Measurements from ENCODE around the gene AMTN. TPM values are rescaled to one million over a fixed set of nuclear protein-coding genes. Genes with fewer than 3 reads are reported as not detected.
"Not testable (repeated sequence)": the region's sequence is repeated elsewhere in the genome, so short reads cannot be mapped to it uniquely, and the experiment has no call there.

Gene AMTN
- total and polyA plus RNA-seq, 12 donors = not detected

GRCh38 chr4:70530997-70531396, 12.6 kb downstream of the AMTN start:
- intact Hi-C loops (cut with DNase I) = no loop called here
- Histone ChIP-seq H3K9me3 (no peaks in the 10 kb centered on the region), H3K27ac (no peak overlapping the region), H3K36me3 (no peaks in the 10 kb centered on the region), H3K4me3 (no peak overlapping the region), H3K27me3 (peaks cover 0 to 4% (median 0%) of the 10 kb centered on the region in 7 donors), H3K4me1 (no peaks in the 10 kb centered on the region)
- TF ChIP-seq CTCF (IDR thresholded peaks at IDR 0.05) = no peak
- no peak for ATAC-seq
- no peak for DNase-seq
- WGBS, 2 donors = 57 to 59% methylated on average over 5 of the region's 5 CpGs

GRCh38 chr4:70531981-70532380, 13.6 kb downstream of the AMTN start:
- H3K4me3 ChIP-seq = no peak overlapping the region
- no peak overlapping the region for H3K27ac ChIP-seq
- TF ChIP-seq CTCF (IDR thresholded peaks at IDR 0.05) = peak in 1 of 9 donors; percentile 13
- H3K27me3 ChIP-seq = peaks cover 0 to 4% (median 0%) of the 10 kb centered on the region in 7 donors
- no peak for ATAC-seq
- no peak for DNase-seq
- H3K9me3 ChIP-seq = no peaks in the 10 kb centered on the region
- WGBS, 2 donors = 55 to 73% methylated on average over 2 of the region's 2 CpGs
- no peaks in the 10 kb centered on the region for H3K4me1 ChIP-seq
- no peaks in the 10 kb centered on the region for H3K36me3 ChIP-seq
- intact Hi-C loops (cut with DNase I) = no loop called here

- intact Hi-C loops (cut with DNase I) = no loop called here
- 74 to 83% methylated on average over 2 of the region's 2 CpGs for WGBS, 2 donors
- Histone ChIP-seq H3K4me1 (no peaks in the 10 kb centered on the region), H3K27ac (no peak overlapping the region), H3K36me3 (no peaks in the 10 kb centered on the region), H3K4me3 (no peak overlapping the region), H3K9me3 (no peaks in the 10 kb centered on the region), H3K27me3 (peaks cover 0 to 4% (median 0%) of the 10 kb centered on the region in 7 donors)
- no peak for TF ChIP-seq CTCF (IDR thresholded peaks at IDR 0.05)
- no peak for DNase-seq
- ATAC-seq = no peak
Observed at GRCh38 chr4:70533211-70533610, 14.8 kb downstream of the AMTN start.

GRCh38 chr4:70533791-70534190, 15.4 kb downstream of the AMTN start:
- no peak for DNase-seq

GRCh38 chr4:70534886-70535285, 16.5 kb downstream of the AMTN start:
- H3K4me1 ChIP-seq; DNase-seq; H3K9me3 ChIP-seq; H3K27ac ChIP-seq; ATAC-seq; H3K27me3 ChIP-seq; H3K4me3 ChIP-seq; H3K36me3 ChIP-seq; intact Hi-C loops (cut with DNase I): not testable (repeated sequence)
- 87 to 88% methylated on average over 3 of the region's 3 CpGs for WGBS, 2 donors

More at GRCh38 chr4:70533791-70534190, 15.4 kb downstream of the AMTN start:
- H3K36me3 ChIP-seq = no peaks in the 10 kb centered on the region
- no peak for ATAC-seq
- no peaks in the 10 kb centered on the region for H3K4me1 ChIP-seq
- WGBS, 2 donors = 93 to 94% methylated on average over 3 of the region's 3 CpGs
- TF ChIP-seq CTCF (IDR thresholded peaks at IDR 0.05) = no peak
- no peak overlapping the region for H3K4me3 ChIP-seq
- H3K27me3 ChIP-seq = peaks cover 0 to 4% (median 0%) of the 10 kb centered on the region in 7 donors
- no peaks in the 10 kb centered on the region for H3K9me3 ChIP-seq
- no peak overlapping the region for H3K27ac ChIP-seq
- intact Hi-C loops (cut with DNase I) = no loop called here
